GM18502 (cell line): Measurements from ENCODE around the gene KDM7A.
"Not testable (repeated sequence)": the region's sequence is repeated elsewhere in the genome, so short reads cannot be mapped to it uniquely, and the experiment has no call there.

Source experiments
- ATAC-seq: cut with Tn5 transposase; IDR thresholded peaks from one replicate; pipeline ENCODE4 v1.9.1; 2021; ENCODE audit warnings: mild to moderate bottlenecking; ENCODE audit not compliant: unreplicated experiment, poor library complexity

KDM7A gene

GRCh38 chr7:140165422-140165821 is 11.4 kb downstream of the KDM7A start:
- no peak for ATAC-seq

- not testable (repeated sequence) for ATAC-seq
Measured at GRCh38 chr7:140162081-140162480, 14.7 kb downstream of the KDM7A start.

- ATAC-seq: no peak
Measured at GRCh38 chr7:140161047-140161446, 15.7 kb downstream of the KDM7A start.

GRCh38 chr7:140160308-140160707 is 16.5 kb downstream of the KDM7A start:
- ATAC-seq: no peak

GRCh38 chr7:140159497-140159896 is 17.3 kb downstream of the KDM7A start:
- ATAC-seq: no peak

- no peak for ATAC-seq
Measured at GRCh38 chr7:140156460-140157080, 20.2 kb downstream of the KDM7A start.

GRCh38 chr7:140155428-140155827 is 21.4 kb downstream of the KDM7A start:
- ATAC-seq: no peak

- ATAC-seq: no peak
Measured at GRCh38 chr7:140153666-140154161, 23.1 kb downstream of the KDM7A start.

GRCh38 chr7:140146574-140146973 is 30.2 kb downstream of the KDM7A start:
- ATAC-seq: no peak

GRCh38 chr7:140145709-140146108 is 31.1 kb downstream of the KDM7A start:
- ATAC-seq: no peak

GRCh38 chr7:140144821-140145220 is 32.0 kb downstream of the KDM7A start:
- ATAC-seq: no peak

- no peak for ATAC-seq
Measured at GRCh38 chr7:140143997-140144396, 32.8 kb downstream of the KDM7A start.

GRCh38 chr7:140142031-140142430 is 34.8 kb downstream of the KDM7A start:
- ATAC-seq: no peak

- no peak for ATAC-seq
Measured at GRCh38 chr7:140141256-140141655, 35.5 kb downstream of the KDM7A start.

- no peak for ATAC-seq
Measured at GRCh38 chr7:140137078-140137477, 39.7 kb downstream of the KDM7A start.

- ATAC-seq: no peak
Measured at GRCh38 chr7:140136073-140136472, 40.7 kb downstream of the KDM7A start.

- ATAC-seq: no peak
Measured at GRCh38 chr7:140134039-140134438, 42.7 kb downstream of the KDM7A start.

- ATAC-seq: no peak
Measured at GRCh38 chr7:140127360-140128127, 49.2 kb downstream of the KDM7A start.

- ATAC-seq: no peak
Measured at GRCh38 chr7:140126435-140127034, 50.2 kb downstream of the KDM7A start.

GRCh38 chr7:140122965-140123364 is 53.8 kb downstream of the KDM7A start:
- ATAC-seq: no peak

GRCh38 chr7:140121326-140121725 is 55.5 kb downstream of the KDM7A start:
- ATAC-seq: no peak
